ENCODE results near the gene TMEM14C. TPM values are rescaled to one million over a fixed set of nuclear protein-coding genes. Genes with fewer than 3 reads are reported as not detected.

Gene TMEM14C
- total RNA-seq, 1 donor from 2014 or later = 198 TPM

- DNase-seq (ENCODE audit: low read depth) = no peak
- TF ChIP-seq CTCF (conservative IDR thresholded peaks at IDR 0.05; ENCODE audit: low read depth, low read length) = no peak
- no peak overlapping the region for H3K4me3 ChIP-seq (ENCODE audit: low read depth, low read length)
Observed at GRCh38 chr6:10769419-10769818, 46.5 kb downstream of the TMEM14C start.

- DNase-seq (ENCODE audit: low read depth) = no peak
- TF ChIP-seq CTCF (conservative IDR thresholded peaks at IDR 0.05; ENCODE audit: low read depth, low read length) = no peak
- no peak overlapping the region for H3K4me3 ChIP-seq (ENCODE audit: low read depth, low read length)
Observed at GRCh38 chr6:10771371-10771894, 48.6 kb downstream of the TMEM14C start.

- TF ChIP-seq CTCF (conservative IDR thresholded peaks at IDR 0.05; ENCODE audit: low read depth, low read length) = no peak
- no peak for DNase-seq (ENCODE audit: low read depth)
- H3K4me3 ChIP-seq (ENCODE audit: low read depth, low read length) = no peak overlapping the region
Observed at GRCh38 chr6:10778230-10778629, 55.4 kb downstream of the TMEM14C start.

- H3K4me3 ChIP-seq (ENCODE audit: low read depth, low read length) = no peak overlapping the region
- TF ChIP-seq CTCF (conservative IDR thresholded peaks at IDR 0.05; ENCODE audit: low read depth, low read length) = no peak
- no peak for DNase-seq (ENCODE audit: low read depth)
Observed at GRCh38 chr6:10779076-10779475, 56.2 kb downstream of the TMEM14C start.

Other genes starting within 250 kb of the TMEM14C start
- gene GCNT2, start 201.7 kb upstream of the TMEM14C start, total RNA-seq = 17.5 and 31.2 TPM in 2 replicates
- gene C6orf52, start 28.5 kb upstream of the TMEM14C start, total RNA-seq = 2.5 TPM in 1 of 2 replicates, not detected in the other
- gene PAK1IP1, start 28.1 kb upstream of the TMEM14C start, total RNA-seq = 29.7 and 35.4 TPM in 2 replicates
- 186 and 240 TPM in 2 replicates for gene TMEM14B, start 24.7 kb downstream of the TMEM14C start, total RNA-seq
- 0.12 TPM in 1 of 2 replicates, not detected in the other for gene MAK, start 115.5 kb downstream of the TMEM14C start, total RNA-seq
- not detected in 2 replicates for gene GCM2, start 159.0 kb downstream of the TMEM14C start, total RNA-seq
- 1.4 and 3.4 TPM in 2 replicates for gene SYCP2L, start 164.0 kb downstream of the TMEM14C start, total RNA-seq